Stimulated activated CD4-positive, alpha-beta T cell treated with anti-CD3 and anti-CD28 coated beads, Interleukin-4, amount 100 ng/mL, for 4 hours (primary cell): ENCODE data around the gene ATXN10.

Experiments used
- DNase-seq, 2 experiments: peaks; one replicate each; pipeline ENCODE4 v3.0.0-alpha.2; 2020

ATXN10 gene

GRCh38 chr22:45882881-45883810 is 211.5 kb downstream of the ATXN10 start:
- no peak for DNase-seq

- DNase-seq: no peak
Observed at GRCh38 chr22:45883811-45884170, 212.2 kb downstream of the ATXN10 start.

- no peak for DNase-seq
Observed at GRCh38 chr22:45884201-45885062, 212.8 kb downstream of the ATXN10 start.

GRCh38 chr22:45885171-45885840 is 213.7 kb downstream of the ATXN10 start:
- DNase-seq: no peak

- DNase-seq: no peak
Observed at GRCh38 chr22:45885941-45886395, 214.3 kb downstream of the ATXN10 start.

GRCh38 chr22:45886540-45886939 is 214.9 kb downstream of the ATXN10 start:
- DNase-seq: no peak

GRCh38 chr22:45887202-45888131 is 215.8 kb downstream of the ATXN10 start:
- no peak for DNase-seq

- no peak for DNase-seq
Observed at GRCh38 chr22:45888221-45889092, 216.8 kb downstream of the ATXN10 start.

GRCh38 chr22:45889093-45889538 is 217.5 kb downstream of the ATXN10 start:
- no peak for DNase-seq

GRCh38 chr22:45889539-45890350 is 218.1 kb downstream of the ATXN10 start:
- no peak for DNase-seq

- no peak for DNase-seq
Observed at GRCh38 chr22:45890351-45890635, 218.7 kb downstream of the ATXN10 start.

GRCh38 chr22:45891021-45891421 is 219.4 kb downstream of the ATXN10 start:
- DNase-seq: no peak

GRCh38 chr22:45891471-45891995 is 219.9 kb downstream of the ATXN10 start:
- no peak for DNase-seq

- no peak for DNase-seq
Observed at GRCh38 chr22:45891996-45892621, 220.5 kb downstream of the ATXN10 start.

- no peak for DNase-seq
Observed at GRCh38 chr22:45892681-45893461, 221.2 kb downstream of the ATXN10 start.

GRCh38 chr22:45893516-45893915 is 221.9 kb downstream of the ATXN10 start:
- no peak for DNase-seq
